Measurements from ENCODE around the gene FCHO2.
A peak's percentile ranks its signal among the peaks of the same experiment; 100 is the strongest.

The FCHO2 gene

DNA sequence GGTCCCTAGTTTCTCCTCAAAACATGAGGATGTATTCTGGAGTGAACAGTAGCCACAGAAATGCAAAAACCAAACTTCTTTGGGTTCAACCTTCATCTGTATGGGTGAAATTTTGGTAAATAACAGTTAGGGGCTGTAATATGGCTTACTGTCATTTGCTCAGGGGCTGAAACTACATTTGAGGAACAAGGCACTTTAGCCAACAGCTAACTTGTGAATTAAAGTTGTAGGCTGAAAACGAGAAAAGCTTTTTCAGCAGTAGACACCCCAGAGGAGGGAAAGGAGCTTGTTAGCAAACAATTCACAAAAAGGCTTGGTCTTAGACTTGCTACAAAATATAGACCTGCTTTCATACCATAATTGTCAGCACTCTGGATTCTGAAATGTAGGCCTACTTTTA, 171.1 kb downstream of the FCHO2 start:
- no peaks in the 10 kb centered on the region for H3K36me3 ChIP-seq (ENCODE audit: control insufficient read depth, low read length)
- H3K4me2 ChIP-seq (ENCODE audit: low read length): peak overlapping the region; percentile 48
- H3K4me3 ChIP-seq (ENCODE audit: low read length): peak overlapping the region; percentile 43
- H3K27ac ChIP-seq (ENCODE audit: low read depth, low read length): peak overlapping the region; percentile 49
- H3K79me2 ChIP-seq (ENCODE audit: control insufficient read depth, low read length): no peaks in the 10 kb centered on the region
- no peaks in the 10 kb centered on the region for H3K9me3 ChIP-seq (ENCODE audit: control insufficient read depth, insufficient read depth, low read length)
- no peak for TF ChIP-seq EZH2phosphoT487 (IDR thresholded peaks at IDR 0.05; ENCODE audit: borderline replicate concordance, low read length)
- TF ChIP-seq, protein P1, sequence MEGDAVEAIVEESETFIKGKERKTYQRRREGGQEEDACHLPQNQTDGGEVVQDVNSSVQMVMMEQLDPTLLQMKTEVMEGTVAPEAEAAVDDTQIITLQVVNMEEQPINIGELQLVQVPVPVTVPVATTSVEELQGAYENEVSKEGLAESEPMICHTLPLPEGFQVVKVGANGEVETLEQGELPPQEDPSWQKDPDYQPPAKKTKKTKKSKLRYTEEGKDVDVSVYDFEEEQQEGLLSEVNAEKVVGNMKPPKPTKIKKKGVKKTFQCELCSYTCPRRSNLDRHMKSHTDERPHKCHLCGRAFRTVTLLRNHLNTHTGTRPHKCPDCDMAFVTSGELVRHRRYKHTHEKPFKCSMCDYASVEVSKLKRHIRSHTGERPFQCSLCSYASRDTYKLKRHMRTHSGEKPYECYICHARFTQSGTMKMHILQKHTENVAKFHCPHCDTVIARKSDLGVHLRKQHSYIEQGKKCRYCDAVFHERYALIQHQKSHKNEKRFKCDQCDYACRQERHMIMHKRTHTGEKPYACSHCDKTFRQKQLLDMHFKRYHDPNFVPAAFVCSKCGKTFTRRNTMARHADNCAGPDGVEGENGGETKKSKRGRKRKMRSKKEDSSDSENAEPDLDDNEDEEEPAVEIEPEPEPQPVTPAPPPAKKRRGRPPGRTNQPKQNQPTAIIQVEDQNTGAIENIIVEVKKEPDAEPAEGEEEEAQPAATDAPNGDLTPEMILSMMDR (IDR thresholded peaks at IDR 0.05; ENCODE audit: low read depth, low read length, poor library complexity, severe bottlenecking): no peak
- peaks cover 31% of the 10 kb centered on the region for H3K4me1 ChIP-seq (ENCODE audit: control insufficient read depth, low read length)
- no peaks in the 10 kb centered on the region for H4K20me1 ChIP-seq (ENCODE audit: control insufficient read depth, insufficient read depth, low read depth, low read length)
- H3F3A ChIP-seq (ENCODE audit: control insufficient read depth, insufficient read depth): no peaks in the 10 kb centered on the region
- H3K9me2 ChIP-seq (replicated peaks; ENCODE audit: control insufficient read depth, low read length): no peaks in the 10 kb centered on the region
- no peaks in the 10 kb centered on the region for H3K27me3 ChIP-seq (ENCODE audit: control insufficient read depth, low read length)

DNA sequence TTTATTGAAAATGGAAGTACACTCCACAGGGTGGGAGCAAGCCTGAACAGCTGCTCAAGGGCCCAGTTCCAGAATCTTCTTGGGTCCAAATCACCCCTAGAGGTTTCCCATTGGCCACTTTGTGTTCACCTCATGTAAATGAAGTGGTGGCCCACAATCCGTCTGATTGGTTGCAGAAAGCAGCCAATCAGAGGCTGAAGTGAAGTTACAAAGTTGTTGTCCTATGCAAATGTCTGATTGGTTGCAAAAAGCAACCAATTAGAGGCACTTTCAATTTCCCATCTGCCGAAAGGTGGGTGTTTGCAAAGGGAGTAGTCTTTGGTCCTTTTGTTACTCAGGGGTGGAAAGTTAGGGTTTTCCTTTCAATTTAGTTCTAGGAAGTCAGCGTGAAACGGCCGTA, 173.3 kb downstream of the FCHO2 start:
- H3K27me3 ChIP-seq (ENCODE audit: control insufficient read depth, low read length): no peaks in the 10 kb centered on the region
- no peak overlapping the region for H3K4me2 ChIP-seq (ENCODE audit: low read length)
- no peaks in the 10 kb centered on the region for H3K79me2 ChIP-seq (ENCODE audit: control insufficient read depth, low read length)
- peaks cover 18% of the 10 kb centered on the region for H3K4me1 ChIP-seq (ENCODE audit: control insufficient read depth, low read length)
- H3K4me3 ChIP-seq (ENCODE audit: low read length): no peak overlapping the region
- TF ChIP-seq, protein P1 (IDR thresholded peaks at IDR 0.05; ENCODE audit: low read depth, low read length, poor library complexity, severe bottlenecking): no peak
- TF ChIP-seq EZH2phosphoT487 (IDR thresholded peaks at IDR 0.05; ENCODE audit: borderline replicate concordance, low read length): no peak
- H3K27ac ChIP-seq (ENCODE audit: low read depth, low read length): no peak overlapping the region
- no peaks in the 10 kb centered on the region for H3K9me2 ChIP-seq (replicated peaks; ENCODE audit: control insufficient read depth, low read length)
- no peaks in the 10 kb centered on the region for H3F3A ChIP-seq (ENCODE audit: control insufficient read depth, insufficient read depth)
- H3K36me3 ChIP-seq (ENCODE audit: control insufficient read depth, low read length): no peaks in the 10 kb centered on the region
- H3K9me3 ChIP-seq (ENCODE audit: control insufficient read depth, insufficient read depth, low read length): no peaks in the 10 kb centered on the region
- H4K20me1 ChIP-seq (ENCODE audit: control insufficient read depth, insufficient read depth, low read depth, low read length): no peaks in the 10 kb centered on the region

DNA sequence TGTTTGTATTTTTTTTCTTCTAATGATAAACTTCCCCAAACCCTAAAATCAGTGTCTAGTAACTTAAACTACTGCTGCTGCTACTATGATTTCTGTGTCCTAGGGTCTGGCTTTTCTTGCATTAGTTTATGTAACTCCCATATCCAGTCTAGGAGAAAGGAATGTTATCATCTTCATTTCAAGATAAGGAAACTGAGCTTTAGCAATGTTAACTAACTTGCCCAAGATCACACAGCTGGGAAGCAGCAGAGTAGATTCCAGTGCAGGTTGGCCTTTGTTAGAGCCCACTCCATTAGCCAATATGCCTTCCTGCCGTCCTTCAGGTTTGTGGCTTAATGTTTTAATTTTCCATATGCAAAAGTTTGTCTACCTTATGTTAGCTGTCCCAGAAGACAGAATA, 175.0 kb downstream of the FCHO2 start:
- Histone ChIP-seq H4K20me1 (ENCODE audit: control insufficient read depth, insufficient read depth, low read depth, low read length) (no peaks in the 10 kb centered on the region), H3K9me3 (ENCODE audit: control insufficient read depth, insufficient read depth, low read length) (no peaks in the 10 kb centered on the region), H3F3A (ENCODE audit: control insufficient read depth, insufficient read depth) (no peaks in the 10 kb centered on the region), H3K79me2 (ENCODE audit: control insufficient read depth, low read length) (no peaks in the 10 kb centered on the region), H3K27me3 (ENCODE audit: control insufficient read depth, low read length) (no peaks in the 10 kb centered on the region), H3K36me3 (ENCODE audit: control insufficient read depth, low read length) (no peaks in the 10 kb centered on the region), H3K4me2 (ENCODE audit: low read length) (no peak overlapping the region), H3K27ac (ENCODE audit: low read depth, low read length) (no peak overlapping the region), H3K9me2 (replicated peaks; ENCODE audit: control insufficient read depth, low read length) (no peaks in the 10 kb centered on the region), H3K4me3 (ENCODE audit: low read length) (no peak overlapping the region), H3K4me1 (ENCODE audit: control insufficient read depth, low read length) (peaks cover 22% of the 10 kb centered on the region)
- TF ChIP-seq EZH2phosphoT487 (IDR thresholded peaks at IDR 0.05; ENCODE audit: borderline replicate concordance, low read length): no peak
- TF ChIP-seq, protein P1 (IDR thresholded peaks at IDR 0.05; ENCODE audit: low read depth, low read length, poor library complexity, severe bottlenecking): no peak

Data from DOHH2 (cell line).